Measurements from ENCODE around the gene SLC23A1.

SLC23A1 gene

GRCh38 chr5:139406963-139407362 lies 23.9 kb upstream of the SLC23A1 start:
- no peak for FAIRE-seq

GRCh38 chr5:139404484-139404840 lies 21.4 kb upstream of the SLC23A1 start:
- no peak for FAIRE-seq

DNA sequence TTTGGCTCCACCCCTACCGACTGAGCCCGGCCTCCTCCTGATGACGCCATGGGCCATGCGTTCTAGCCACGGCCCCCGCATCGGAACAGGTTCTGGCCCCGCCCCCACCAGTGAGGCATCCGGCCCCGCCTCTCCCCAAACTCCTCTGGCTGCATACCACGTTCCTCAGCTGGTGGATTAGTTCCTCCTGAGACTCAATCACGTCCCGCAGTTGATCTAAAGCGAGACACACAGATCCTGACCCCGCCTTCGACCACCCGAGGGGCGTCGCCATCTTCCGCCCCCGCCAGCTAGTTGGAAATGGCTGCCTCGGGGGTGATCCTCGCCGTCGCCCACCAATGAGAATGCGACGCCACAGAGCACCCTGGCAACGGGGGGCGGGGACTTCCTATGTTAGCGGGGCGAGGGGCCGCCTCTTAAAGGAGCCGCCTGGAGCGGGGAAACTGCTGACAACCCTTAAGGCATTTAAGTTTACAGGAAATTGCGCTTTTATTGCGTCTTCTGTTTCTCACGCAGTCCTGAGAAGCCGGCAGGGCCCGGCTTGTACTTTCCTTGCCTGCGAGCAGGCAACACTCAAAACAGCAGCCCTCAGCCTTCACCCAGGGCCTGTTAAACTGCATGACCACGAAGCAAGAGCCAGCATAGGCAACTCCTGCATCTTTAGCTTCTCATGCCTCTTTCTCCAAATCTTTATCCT lies 20.8 kb upstream of the SLC23A1 start, which contains the start of gene SPATA24:
Gene SPATA24, minus strand, starts transcription at position 303 of the 697 bp plus-strand sequence. Its CDS starts 29 bp downstream, at position 274.
- no peak for FAIRE-seq

- no peak for FAIRE-seq
Observed at GRCh38 chr5:139403418-139403786, 20.3 kb upstream of the SLC23A1 start.

DNA sequence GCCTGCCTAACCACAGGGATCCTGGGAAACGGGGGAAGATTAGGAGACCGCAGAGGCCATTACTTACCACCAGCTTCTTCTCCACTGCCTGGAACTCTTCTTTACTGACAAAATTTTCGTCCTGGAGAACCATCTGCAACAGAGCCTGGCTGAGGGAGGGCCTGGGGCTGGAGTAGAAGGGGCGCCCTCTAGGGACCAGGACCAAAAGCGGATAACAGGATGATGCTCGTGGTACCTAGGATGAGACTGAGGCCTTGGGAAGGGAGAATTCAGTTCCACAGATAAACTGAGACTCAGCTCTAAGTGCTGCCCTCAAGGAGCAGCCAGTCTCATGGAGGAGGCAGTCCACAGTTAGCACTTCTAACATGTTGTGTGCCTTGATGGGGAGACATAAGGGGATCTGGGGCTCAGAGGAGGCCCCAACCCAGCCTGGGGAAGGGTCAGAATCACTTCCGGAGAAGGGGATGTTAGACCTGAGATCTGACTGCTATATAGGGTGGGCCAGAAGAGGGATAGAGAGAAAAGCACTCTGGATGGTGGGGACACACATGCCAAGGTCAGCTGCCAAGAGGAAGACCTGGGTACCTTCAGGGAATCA lies 19.6 kb upstream of the SLC23A1 start:
- FAIRE-seq: no peak

DNA sequence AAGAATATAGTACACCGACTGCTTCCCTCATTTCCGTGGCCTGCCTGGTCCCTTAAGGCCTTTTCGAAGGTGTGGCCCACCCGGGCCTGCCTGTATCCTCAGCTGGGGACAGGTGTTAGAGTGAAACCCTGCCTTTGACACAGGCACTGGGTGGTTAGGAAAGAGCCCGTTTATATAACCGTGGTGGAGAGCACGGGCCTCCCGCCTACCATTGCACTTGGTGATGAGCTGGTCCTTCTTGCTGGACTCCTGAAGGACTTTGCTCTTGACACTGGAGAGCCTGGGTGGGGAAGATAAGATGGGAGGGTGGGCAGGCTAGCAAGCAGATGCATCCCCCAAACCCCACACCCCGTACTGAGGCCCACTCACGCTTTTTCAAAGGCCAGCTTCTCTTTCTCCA lies 18.4 kb upstream of the SLC23A1 start:
- no peak for FAIRE-seq

DNA sequence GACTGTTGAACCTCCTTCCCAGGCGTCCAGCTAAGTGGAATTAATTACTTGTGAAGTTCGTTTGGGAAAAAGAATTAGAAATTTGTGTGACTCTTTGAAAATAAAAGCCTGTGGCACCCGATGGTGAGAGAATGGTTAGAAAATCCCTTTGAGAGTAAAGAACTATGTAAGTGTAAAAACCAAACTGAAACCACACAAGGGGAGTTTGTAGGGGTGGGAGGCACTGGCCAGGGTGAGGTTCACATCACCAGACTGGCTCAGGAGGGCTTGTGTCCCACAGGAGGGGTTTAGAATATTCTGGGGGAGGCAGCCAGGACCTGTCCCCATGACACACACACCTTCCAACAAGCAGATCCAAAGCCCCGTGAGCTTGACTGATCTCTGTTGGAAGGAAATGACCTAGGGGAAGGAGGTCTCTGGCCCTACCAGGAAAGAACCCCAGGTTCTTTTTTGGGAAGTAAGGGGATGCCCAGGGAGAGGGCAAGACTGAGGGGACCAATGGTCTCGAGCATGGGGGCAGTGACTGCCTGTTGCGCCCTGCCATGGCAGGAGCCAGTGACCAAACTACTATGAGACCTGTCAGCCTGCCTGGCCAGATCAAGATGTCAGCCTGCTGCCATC lies 16.5 kb upstream of the SLC23A1 start:
- FAIRE-seq: no peak

GRCh38 chr5:139397921-139398320 lies 14.8 kb upstream of the SLC23A1 start:
- no peak for FAIRE-seq

GRCh38 chr5:139396691-139397090 lies 13.6 kb upstream of the SLC23A1 start:
- no peak for FAIRE-seq

GRCh38 chr5:139395844-139396640 lies 12.9 kb upstream of the SLC23A1 start:
- FAIRE-seq: no peak

DNA sequence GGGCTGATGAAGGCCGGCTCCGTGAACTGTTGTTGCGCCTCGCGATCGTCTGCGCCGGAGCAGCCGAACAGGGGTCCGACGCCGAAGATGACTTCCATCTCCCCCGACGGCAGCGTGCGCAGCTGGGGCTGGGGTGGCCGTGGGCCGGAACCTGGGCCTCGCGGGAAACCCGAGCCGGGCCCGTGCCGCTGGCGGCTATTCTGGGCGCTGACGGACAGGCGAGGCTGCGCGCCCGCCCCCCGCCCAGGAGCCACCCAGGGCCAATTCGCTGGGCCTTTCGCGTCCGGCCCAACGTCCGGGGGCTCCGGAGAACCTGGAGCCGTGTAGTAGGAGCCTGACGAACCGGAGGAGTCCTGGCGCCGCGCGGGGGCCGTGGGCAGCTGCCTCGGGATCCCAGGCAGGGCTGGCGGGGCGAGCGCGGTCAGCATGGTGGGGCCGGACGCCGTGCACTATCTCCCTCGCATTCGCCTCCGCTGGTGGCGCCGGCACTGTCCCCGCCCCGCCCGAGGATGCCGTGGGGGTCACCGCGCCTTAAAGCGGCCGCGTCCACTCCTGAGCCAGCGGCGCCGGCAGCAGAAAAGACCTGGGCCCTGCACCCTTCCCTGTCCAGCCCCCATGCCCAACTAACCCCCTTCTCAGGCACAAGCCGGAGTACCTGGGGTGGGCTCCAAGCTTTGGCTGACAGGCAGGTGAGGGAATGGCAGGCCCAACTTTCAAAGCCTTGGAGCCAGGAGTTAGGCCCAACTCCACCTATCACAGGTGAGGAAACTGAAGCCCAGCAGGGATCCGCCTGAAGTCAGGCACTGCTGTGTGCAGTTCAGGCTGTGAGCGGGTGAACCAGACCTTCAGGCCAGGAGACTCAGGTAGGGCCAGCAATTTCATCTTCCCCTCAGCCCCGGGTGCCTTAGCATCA lies 11.8 kb upstream of the SLC23A1 start, which contains the start of gene PROB1:
Gene PROB1, minus strand, starts transcription at position 451 of the 913 bp plus-strand sequence. Its CDS starts 23 bp downstream, at position 428.
- FAIRE-seq: no peak

DNA sequence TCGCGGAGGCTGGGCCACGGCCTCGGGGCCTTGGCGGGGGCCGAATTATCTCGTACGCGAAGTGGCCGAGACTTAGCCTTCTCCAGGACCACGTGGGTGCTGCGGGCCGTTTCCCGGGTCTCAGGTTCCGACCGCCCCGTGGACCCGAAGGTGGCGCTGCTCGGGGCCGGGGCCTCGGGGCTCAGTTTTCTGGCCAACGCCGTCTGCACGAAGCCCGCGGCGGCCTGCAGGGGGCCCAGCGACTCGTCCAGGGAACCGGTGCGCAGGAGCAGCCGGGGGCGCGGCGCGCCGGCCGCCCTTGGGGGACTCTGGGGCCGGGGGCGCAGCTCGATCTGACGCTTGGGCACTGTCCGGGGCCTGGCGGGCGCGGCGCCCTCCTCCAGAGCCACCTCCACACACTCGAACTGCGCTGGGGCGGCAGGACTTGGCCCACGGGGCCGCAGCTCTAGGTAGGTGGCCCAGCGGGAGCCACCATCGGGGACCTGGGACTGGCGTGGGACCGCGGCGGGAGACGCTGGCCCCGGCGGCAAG lies 11.1 kb upstream of the SLC23A1 start:
- no peak for FAIRE-seq

DNA sequence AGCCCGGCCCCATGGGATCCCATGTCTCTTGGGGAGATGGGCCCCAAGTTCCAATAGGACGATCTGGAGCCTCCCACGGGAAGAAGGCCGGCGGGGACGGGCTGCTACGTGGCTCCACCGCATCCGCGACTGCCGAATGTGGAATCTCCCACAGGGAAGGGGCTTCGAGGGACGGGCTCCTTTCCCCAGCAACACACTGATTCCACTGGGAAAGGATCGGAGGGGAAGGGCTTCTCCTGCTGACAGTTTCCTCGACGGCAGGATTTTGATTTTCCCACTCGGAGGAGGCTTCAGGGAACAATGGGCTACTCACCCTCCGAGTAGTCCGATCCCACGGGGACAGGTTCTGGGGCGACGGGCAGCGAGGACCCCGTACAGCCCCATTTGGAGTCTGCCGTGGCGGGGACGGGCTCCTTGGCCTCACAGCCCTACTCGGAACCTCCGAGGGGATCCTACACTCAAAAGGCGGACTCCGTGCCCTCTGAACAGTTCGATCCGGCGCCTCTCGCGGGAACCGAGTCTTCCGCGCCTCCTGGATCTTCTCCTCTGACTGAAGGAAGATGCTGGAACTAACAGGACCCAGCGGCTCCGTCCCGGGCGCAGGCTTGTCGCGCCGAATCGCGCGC lies 10.5 kb upstream of the SLC23A1 start:
- no peak for FAIRE-seq

DNA sequence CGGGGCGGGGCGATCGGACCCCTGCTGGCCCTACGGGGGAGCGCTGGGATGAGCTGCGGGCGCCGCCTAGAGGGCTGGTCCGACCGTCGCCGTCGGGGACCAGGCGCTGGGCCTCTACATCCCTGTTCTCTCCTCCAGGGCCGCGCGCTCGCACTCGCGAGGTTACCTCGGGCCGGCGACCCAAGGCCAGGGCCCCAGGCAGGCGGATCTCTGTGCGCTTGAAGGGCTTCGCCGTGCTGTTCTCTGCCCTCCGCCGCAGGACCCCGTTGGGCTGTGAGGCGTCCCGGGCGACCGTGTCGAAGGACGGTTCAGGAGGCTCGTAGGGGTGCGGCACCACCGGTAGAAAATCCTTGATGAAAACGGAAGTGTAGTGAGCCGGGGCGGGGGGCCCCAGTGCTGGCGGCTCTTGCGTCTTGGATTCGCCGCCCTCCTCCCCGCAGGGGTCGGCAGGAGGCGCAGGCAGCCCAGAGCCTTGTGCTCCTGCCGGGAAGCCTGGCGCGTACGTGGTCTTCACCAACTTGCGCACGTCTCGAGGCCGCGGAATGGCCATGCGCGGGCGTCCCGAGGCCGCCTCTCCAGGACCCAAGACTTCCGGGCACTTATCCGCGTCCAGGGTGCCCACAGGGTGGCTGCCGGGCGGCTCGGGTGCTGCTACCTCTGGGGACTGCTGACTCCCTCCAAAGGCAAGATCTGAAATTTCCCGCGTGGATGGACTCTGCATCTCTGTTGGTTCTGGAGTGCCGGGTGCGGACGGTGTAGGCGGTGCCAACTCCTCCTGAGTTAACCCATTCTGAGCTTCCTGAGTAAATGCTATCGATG lies 9.8 kb upstream of the SLC23A1 start:
- no peak for FAIRE-seq

- FAIRE-seq: no peak
Observed at GRCh38 chr5:139392324-139392677, 9.2 kb upstream of the SLC23A1 start.

DNA sequence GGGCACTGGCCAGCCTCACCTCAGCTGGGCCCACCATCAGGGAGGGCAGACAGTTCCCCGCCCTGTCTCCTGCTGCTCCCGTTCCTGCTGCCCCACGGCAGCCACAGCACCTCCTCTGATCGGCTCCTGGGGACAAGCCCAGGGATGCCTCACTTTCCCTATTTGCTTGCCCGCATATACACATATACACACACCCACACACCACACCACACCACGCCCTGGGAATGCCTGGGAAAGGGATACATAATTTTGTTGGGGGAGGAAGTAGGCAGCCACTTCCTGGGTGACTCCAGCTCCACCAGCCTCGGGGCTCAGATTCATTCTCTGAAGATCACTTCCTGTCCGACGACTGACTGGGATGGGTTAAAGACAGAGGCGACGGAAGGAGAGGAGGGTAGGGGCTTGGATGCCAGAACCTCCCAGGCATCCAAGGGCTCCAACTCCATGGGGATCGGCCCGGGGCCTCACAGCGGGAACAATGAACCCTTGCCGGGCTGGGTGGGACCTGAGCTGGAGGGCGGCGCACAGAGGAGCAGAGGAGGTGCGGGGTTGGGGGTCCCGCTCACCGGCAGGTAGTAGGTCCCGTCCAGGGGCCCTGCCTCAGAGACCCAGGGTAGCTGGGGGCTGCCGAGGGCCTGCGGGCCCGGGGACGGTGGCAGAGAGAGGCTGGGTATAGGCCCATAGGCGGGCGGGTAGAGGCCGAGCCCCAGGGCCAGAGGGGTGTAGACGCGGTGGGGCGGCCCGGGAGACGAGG lies 8.7 kb upstream of the SLC23A1 start:
- FAIRE-seq: no peak

DNA sequence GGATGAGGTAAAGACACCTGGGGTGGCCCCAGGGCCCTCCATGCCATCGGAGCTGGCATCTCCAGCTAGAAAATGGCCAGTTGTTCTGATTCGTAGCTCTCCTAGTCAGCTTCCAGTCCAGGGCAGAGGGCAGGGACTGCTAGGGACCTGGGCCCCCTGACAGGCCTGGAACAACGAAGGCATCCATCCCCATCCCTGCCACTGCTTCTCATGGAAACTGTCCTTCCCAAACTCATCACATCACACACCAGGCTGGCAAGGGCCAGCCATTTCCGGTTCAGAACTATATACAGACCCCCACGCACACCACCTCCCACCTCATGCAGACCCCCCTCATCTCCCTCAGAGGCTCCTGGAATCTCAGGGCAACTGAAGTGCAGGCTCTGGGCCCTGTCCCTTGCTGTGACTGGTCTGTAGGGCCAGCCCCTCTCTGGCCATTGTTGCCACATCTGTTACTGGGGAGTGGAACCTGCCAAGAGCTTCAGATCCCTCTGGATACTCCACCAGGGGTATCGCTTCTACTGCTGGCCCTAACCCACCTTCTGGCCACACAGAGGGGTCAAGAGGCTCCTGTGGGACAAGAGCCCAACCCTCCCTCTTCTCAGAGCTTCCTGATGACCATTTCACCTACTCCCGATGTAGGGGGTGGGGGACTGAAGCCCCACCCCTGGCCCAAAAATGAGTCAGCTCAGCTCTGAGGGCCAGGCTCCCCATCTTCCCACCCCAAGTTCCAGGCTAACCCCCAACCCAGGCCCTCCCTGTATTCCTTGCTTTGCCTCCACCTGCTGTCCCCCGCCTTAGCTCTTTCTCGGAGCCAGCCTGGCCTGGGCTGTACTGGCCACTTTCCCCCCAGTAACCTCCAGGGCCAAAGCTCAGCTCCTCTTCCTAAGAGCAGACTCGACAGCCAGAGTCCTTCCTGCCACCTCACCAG lies 7.8 kb upstream of the SLC23A1 start:
- FAIRE-seq: no peak

GRCh38 chr5:139389701-139390638 lies 6.9 kb upstream of the SLC23A1 start, which contains the start of gene MZB1:
Gene MZB1, minus strand, starts transcription at chr5:139389913. Its CDS starts 57 bp downstream, at chr5:139389856.
- no peak for FAIRE-seq
